ENCODE data around the gene ENTREP1.
"Not testable (repeated sequence)": the region's sequence is repeated elsewhere in the genome, so short reads cannot be mapped to it uniquely, and the experiment has no call there.

The ENTREP1 gene

DNA sequence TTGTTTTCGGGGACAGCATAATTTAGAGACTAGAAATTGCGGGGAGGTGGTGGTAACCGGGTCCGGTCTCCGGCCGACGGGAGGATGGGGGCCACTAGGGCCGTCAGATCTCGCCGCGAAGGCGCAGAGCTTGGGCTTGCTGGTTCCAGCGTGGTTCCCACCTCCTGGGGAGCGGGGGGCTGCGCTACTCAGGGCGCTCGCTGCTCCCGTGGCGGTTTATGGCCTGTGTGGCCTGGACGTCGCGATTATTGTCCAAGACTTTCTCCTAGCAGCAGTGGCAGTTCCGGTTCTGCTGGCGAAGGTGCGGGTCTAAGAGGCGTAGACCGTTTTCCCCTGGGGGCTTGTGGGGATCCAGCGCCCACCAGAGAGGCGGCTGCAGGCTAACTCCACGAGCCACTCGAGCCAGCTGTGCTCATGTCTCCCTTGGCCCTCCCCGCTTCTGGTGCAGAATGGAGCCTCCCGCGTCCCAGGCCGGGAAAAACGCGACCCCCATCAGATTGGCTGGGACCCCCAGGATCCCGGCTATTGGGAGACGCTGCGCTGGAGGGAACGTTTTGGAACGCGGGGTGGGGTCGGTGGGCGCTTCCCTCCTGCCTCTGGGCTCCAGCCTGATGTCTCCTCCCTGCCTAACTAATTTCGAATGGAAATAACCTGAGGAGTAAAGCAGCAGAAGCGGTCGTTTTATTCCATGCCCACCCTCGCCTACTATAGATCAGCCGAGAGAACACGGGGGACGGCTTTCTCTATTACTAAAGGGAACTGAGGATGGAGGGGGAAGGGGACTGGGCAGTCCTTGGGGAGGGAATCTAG lies 87.1 kb downstream of the ENTREP1 start:
- DNase-seq = no peak

DNA sequence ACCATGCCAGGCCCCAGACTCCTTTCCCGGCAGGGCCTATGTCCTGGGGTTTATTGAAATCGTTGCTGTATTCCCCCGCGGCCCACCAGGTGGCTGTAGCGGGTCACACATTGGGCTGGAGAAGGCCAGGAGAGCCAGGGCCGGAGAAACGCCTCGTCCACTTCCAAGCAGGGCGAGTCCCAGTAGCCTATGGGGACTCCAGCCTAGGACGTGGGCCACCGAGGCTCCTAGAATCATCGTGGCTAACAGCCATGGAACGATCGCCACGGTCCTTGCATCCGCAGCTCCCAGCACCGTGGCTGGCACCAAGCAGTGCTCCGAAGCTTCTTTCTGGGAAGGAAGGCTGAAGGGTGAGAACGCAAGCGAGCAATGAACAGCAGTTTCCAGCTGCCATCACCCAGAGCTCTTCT lies 87.7 kb downstream of the ENTREP1 start:
- no peak for DNase-seq

DNA sequence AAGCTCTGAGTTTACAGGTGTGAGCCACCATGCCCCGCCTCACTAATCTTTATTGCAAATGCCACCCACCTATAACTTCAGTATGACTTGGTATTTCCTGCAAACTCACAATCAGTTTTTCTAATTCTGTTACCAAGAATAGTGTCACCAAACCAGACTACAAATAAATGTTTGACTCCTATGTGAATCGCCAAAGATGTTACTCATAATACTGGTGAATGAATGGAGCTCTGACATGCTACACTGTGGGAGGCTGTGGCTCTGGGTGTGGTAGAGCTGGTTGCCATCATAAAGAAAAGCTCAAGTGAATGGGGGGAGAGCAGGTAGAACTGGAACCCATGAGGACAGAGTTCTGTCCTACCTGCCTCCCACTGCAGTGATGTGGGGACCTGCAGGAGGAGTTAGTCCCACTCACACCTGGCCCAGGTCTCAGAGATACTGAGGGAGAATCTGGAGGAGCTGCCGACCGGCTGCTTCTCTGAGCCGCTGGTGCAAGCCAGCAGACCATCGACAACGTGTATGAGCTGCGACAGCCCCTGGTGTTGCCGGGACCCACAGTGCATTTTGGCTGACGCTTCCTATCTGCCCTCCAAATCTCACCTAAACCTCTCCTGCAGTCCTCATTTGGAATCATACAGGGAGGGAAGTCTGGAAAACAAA lies 95.7 kb downstream of the ENTREP1 start:
- DNase-seq = no peak

DNA sequence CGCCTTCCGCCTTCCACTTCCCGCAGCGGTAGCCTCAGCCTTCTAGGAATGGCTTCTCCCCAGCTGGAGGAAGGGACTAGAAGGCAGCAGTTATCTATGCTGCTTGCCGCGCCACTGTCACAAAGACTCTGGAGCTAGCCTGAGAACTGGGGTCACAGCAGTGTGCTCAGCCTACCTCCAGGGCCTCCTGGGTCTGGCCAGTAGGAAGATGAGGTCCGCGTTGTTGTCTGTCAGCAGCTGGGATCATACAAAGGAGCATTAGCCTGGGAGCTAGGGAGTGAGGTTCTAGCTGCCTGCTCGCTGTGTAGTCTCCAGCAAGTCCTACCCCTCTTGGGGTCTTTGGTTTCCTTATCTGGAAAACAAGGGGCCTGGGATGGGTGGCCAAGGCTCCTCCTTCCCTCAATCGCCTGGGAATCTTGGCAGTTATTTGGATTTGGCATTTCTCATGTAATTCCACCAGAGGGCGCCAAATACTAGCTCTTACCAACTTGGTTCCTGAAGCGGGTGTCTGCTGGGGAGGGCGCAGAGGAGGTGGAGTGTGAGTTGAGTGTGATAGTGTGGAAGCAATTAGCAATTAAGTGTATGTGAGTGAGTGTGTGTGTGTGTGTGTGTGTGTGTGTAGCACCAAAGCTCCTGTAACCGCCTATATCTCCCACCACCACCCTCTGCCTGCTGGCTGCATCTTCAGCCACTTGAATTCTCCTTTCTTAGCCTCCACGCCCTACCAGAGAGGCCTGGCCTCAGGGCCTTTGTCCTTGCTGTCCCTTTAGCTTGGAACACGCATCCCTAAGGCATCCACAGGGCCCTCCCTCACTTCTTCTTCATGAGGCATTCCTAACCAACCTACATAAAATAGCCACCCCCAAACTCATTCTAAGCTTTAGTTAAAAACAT lies 97.1 kb downstream of the ENTREP1 start:
- DNase-seq = peak; percentile 39

DNA sequence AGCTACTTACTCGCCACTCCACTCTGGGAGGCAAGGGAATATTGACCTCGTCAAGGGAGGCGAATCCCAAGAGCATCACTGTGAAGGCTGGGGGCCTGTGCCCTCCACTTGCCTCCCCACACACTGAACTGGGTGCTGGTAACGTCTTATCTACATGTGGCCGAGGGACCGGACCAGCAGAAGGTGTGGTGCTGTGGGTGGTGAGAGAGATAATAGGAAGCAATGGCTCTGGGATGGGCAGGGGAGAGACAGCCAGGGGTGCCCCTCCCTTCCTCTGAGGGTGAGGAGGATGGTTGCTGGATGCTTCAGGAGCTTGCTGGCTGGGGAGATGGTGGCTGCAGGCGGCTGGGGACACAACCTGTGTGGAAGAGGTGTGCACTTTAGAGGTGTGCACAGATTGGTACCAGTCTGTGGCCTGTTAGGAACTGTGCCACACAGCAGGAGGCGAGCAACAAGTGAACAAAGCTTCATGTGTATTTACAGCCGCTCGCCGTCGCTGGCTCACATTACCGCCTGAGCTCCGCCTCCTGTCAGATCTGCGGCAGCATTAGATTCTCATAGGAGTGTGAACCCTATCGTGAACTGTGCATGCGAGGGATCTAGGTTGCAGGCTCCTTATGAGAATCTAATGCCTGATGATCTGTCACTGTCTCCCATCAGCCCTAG lies 100.3 kb downstream of the ENTREP1 start:
- DNase-seq = no peak

DNA sequence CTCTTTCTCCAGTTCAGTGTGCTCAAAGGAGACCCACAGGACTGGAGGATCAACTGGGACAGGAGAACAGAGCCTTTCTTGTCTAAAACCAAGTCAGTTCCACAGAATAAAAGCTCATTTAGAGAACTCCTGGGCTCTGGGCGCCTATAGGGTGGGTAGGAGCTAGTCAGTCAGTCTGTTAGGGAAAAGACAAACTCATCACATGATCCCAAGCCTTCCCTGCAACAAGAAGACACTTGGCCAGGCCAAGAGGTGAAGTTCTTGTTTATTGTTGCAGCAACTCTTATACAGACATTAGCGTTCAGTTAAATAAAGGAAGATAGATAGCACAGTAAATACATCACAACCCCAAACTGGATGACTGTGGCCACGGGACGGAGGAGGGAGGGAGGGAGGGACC lies 102.3 kb downstream of the ENTREP1 start:
- no peak for DNase-seq

DNA sequence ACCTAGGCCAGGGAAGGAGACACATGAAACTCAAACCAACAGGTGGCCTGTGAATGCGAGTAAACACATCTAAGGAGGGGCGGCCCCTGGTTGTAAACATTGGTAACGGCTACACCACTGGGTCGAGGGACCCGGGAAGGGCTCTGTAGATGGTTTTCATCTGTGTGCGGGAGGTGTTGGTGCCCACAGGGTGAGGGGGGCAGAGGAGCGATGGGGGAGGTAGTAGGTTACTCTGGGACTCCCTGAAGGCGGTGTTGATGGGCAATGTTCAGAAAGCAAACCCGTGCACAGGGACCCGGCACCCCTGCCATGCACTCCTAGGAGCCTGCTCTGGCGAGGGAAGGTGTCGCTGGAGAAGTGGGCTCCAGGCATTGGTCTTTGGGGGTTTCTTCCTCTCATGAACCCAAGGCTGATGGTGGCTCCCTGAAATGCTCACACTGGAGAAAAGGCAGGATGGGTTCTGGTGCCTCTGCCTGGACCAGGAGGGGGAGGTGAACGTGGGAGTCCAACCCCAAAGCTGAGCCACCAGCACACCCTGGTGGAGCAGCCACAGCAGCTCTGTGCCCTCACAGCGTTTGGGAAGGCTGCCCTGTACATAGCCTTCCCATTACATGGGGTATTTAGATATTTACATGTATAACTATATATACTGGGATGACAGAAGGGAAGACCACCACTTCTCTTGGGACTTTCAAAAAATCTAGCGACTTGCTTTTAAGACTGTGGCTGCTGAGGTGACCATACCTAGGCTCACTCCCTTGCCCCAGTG lies 103.2 kb downstream of the ENTREP1 start:
- DNase-seq = no peak

DNA sequence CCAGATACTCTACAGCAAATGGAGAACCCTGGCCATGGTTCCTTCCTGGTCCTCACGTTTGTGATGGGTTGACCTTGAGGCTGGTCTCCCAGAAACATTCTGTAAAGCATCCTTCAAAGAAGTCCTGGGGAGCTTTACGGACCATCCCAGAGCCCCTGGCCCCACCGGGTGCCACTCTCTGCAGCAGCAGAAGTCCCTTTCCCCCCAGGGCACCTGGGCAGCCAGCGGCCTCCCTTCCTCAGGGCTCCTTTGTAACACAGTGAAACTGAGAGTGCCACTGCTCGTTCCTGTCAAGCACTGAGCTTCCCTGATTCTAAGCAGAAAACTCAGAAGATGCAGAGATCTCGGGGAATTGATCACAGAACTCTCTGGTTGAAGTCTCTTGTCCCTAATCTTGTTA lies 104.3 kb downstream of the ENTREP1 start:
- DNase-seq = no peak

DNA sequence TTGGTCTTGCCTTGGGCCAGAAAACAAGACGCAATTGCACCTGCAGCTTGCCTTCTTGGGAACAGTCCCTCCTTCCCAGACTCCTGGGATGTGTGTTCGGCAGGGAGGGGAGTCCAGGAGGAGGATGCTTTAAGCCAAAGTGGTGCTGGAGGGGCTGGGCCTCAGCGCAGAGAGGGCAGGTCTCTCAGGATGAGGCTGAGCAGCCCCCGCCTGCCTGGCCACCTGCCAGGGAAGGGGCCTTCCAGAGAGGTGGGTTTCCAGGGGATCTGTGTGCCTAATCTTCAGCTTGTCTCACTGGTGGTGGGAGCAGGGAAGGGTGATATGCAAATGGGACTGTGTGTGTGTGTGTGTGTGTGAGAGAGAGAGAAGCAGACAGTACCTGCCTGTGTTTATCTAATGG lies 105.2 kb downstream of the ENTREP1 start:
- no peak for DNase-seq

DNA sequence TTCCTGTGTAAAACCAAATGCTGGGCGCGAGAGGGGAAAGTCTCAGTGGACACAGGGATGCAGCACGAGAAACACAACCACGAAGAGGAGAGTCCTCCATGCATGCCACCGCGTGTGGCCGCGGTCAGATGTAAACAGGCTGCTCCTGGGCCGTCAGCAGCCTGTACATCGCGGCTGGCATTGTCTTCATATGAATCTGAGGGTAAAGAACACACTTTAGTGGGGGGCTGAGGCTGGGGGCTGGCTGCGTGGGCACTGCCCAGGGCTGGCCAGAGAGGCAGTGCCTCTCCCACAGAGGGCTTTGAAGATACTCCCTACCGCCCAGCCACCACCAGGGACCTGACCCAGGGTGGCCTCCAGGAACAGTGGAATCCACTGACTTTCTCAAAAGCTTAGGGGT lies 106.2 kb downstream of the ENTREP1 start:
- DNase-seq = no peak

DNA sequence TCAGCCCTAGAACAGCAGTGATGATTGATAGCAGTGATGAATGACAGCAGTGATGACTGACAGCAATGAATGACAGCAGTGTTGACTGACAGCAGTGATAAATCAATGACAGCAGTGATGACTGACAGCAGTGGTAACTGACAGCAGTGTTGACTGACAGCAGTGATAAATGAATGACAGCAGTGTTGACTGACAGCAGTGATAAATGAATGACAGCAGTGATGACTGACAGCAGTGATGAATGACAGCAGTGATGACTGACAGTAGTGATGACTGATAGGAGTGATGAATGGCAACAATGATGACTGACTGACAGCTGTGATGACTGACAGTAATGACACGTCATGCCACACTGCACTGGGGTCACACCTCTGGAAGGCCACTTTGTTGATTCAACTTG lies 106.8 kb downstream of the ENTREP1 start:
- no peak for DNase-seq

DNA sequence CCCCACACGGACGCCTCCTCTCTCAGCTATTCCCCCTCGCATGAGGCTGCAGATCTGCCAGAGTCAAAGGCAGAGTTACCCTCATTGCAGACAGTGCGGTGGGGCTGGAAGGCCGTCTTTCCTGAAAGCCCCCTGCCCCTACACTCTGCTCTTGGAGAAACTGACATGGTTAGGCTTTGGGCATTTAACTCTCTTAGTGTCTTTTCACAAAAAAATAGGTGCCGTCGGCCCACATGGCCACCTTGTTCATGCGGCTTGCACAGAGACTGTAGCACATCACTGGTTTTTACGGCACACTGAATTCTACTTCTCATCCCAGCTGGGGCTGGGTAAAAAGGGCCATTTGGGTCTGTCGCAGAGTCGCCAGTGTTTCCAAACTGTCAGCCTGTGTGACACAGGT lies 107.6 kb downstream of the ENTREP1 start:
- no peak for DNase-seq

DNA sequence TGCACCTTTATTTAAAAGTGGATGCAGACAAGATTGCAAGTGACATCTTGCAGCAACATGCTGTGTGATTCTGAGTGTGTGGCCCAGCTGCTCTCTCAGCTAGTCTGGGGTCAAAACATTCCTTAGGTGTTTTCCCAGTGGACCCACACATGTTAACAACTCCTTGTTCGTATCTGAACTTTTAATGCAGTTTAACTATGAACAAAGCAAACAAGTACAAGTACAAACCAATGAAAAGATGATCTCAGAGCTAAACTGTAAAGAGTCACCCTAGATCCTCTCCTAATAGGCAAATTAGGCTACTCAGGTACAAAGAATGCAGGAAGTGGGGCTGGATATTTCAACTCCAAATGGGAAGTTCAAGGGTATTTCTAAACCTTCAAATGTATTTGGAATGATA lies 108.4 kb downstream of the ENTREP1 start:
- DNase-seq = no peak

DNA sequence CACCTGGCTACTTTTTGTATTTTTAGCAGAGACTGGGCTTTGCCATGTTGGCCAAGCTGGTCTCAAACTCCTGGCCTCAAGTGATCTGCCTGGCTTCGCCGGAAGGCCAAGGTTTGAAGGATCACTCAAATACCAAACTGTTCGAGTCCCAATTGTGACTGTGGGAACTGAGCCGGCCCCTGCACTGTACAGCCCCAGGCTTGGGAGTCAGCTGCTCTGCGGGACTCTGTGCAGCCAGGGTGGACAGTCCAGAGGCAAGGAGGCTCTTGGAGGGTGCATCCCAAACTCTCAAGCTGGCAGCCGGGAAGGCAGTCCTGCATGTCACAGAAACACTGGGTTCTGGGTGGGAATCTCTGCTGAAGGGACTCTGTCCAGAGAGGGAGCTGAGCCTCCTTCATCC lies 109.0 kb downstream of the ENTREP1 start:
- DNase-seq = no peak

DNA sequence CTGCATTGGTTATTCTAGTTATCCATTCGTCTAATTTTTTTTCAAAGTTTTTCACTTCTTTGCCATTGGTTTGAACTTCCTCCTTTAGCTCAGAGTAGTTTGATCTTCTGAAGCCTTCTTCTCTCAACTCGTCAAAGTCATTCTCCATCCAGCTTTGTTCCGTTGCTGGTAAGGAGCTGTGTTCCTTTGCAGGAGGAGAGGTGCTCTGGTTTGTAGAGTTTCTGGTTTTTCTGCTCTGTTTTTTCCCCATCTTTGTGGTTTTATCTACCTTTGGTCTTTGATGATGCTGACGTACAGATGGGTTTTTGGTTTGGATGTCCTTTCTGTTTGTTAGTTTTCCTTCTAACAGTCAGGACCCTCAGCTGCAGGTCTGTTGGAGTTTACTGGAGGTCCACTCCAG lies 114.6 kb downstream of the ENTREP1 start:
- not testable (repeated sequence) for DNase-seq

DNA sequence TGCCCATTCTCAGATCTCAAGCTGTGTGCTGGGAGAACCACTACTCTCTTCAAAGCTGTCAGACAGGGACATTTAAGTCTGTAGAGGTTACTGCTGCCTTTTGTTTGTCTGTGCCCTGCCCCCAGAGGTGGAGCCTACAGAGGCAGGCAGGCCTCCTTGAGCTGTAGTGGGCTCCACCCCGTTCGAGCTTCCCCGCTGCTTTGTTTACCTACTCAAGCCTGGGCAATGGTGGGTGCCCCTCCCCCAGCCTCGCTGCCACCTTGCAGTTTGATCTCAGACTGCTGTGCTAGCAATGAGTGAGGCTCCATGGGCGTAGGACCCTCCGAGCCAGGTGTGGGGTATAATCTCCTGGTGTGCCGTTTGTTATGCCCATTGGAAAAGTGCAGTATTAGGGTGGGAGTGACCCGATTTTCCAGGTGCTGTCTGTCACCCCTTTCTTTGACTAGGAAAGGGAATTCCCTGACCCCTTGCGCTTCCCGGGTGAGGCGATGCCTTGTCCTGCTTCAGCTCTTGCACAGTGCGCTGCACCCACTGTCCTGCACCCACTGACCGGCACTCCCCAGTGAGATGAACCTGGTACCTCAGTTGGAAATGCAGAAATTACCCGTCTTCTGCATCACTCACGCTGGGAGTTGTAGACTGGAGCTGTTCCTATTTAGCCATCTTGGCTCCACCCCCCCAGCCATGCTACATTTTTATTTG lies 115.4 kb downstream of the ENTREP1 start:
- not testable (repeated sequence) for DNase-seq

All from activated CD4-positive, CD25-positive, alpha-beta regulatory T cell treated with anti-CD3 and anti-CD28 coated beads, Interleukin-2, amount 50 U/mL, for 72 hours (primary cell).